HPDE6-E6E7 (cell line): ENCODE data around the gene FER1L5.
A peak's percentile ranks its signal among the peaks of the same experiment; 100 is the strongest.

Source experiments
- DNase-seq: peaks from one replicate; pipeline ENCODE4 v3.0.0; 2011; ENCODE audit warnings: missing footprints; ENCODE audit errors: extremely low spot score

FER1L5 gene

DNA sequence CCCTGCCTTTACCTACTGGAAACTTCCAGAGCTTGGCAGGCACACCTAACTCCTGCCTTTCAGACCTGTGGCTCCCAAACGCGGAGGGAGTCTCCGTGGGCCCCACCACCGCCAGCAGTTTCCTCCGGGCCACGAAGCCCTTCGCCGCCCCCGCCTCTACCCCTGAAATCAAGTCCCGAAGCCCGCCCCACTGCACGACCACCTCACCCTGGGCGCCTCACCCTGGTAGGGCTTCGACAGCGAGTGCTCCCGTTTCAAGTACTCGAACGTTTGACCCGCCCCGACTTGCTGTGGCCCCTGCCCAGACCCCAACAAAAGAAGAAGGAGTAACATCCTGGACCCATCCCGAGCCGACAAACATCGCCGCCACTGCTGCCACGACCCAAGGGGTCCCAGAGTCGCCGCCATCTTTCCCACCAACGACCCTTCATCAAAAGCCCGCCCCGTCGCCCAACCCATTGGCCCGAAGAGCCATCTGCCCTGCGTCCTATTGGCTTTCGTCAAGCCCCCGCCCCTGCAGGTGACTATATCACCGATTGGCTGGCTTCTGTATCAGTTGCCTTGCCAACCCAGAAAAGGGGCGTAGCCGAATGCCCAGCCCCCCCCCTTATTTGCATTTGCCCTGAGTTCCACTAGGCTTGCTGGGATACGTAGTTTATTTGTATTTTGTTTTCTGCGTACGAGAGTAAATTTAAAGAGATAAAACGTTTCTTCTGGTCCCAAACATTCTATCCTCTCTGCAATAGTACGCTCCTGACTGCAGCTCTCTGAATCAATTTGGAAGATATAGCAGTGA, 97.3 kb downstream of the FER1L5 start, which contains the start of gene LMAN2L:
Gene LMAN2L (minus strand): TSS at position 432 of the 796 bp plus-strand sequence. CDS start 24 bp downstream, at position 408.
- DNase-seq = peak; percentile 96

DNA sequence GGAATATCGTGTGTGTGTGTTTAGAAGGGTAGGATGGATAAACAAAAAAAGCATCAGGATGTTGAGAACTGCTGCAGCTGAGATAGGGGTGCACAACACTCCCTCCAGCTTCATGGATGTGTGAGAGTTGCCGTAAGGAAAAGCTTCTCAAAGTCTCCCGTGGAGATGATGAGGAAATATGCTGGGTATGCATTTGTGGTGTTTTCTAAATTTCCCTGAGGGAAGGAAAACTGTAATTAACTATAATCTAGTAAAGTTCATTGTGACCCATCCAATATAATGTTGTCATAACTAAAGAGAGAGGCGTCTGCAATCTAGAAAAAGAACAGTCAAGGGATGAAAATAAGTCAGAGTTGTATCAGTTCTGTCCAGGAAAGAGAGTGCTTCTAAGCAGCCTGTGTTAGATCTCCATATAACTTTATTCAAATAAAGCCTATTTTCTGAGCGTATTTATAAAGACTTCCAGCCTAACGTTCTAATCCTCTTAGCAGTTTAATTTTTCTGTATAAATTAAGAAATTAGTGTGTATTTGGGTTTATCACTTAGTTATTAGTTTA, 104.6 kb downstream of the FER1L5 start:
- DNase-seq = no peak

DNA sequence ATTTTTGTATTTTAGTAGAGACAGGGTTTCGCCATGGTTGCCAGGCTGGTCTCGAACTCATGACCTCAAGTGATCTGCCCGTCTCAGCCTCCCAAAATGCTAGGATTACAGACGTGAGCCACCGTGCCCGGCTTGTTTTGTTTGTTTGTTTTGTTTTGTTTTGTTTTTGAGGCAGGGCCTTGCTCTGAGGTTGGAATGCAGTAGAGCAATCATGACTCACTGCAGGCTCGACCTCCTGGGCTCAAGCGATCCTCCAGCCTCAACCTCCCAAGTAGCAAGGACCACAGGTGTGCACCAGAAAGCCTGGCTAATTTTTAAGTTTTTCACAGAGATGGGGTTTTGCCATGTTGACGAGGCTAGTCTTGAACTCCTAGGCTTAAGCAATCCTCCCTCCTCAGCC, 109.2 kb downstream of the FER1L5 start:
- DNase-seq = no peak

DNA sequence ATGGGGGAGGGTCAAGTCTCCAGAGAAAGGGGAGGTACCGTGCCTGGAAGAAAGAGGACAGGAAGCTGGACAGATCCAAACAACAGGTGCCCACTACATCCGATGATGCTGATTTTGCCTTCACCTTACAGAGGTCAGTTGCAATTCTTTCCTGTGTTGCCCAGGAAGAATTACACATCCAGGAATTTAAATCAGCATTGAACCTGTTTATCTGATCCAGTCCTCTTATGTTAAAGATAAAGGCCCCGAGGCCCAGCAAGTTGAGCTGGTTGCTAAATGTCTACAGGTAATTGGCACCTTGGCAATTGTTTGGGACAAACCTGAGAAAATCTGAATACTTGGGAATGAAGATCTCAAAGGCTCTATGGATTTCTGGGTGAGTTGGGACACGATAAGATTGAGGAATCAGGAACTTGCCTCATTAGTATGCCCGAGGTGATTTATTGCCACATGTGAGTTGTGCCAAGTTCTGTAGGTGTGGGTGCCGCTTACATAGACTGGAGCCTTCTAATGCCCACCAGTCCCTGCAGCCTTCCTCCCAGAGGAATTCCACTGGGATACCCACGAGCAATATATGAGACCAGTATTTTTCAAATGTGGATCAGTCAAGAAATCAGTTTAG, 111.2 kb downstream of the FER1L5 start:
- DNase-seq = no peak

DNA sequence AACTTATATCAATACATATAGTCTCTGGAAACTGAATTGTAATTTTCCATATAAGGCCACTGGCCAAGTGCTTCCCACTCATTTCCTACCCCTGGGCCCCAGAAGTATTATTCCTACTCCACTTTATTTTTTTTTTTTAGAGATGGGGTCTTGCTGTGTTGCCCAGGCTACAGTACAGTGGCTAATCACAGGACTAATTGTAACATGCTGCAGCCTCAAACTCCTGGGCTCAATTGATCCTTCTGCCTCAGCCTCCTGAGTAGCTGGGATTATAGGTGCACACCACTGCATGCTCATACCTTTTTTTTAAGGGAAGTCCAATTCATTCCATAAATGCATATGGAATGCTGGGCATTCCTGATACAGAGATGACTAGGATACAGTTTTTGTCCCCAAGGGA, 111.8 kb downstream of the FER1L5 start:
- no peak for DNase-seq
